ENCODE results near the gene SLC22A31.

SLC22A31 gene

GRCh38 chr16:89150981-89151380 lies 49.4 kb downstream of the SLC22A31 start:
- Mint-ChIP-seq H3K27ac (no peak overlapping the region), H3K36me3 (peaks cover 54% of the 10 kb centered on the region), H3K4me1 (no peaks in the 10 kb centered on the region), H3K9me3 (peaks cover 8% of the 10 kb centered on the region), H3K4me3 (no peak overlapping the region), H3K27me3 (no peaks in the 10 kb centered on the region)
- CTCF ChIA-PET: no interaction called here
- no peak for DNase-seq

- peaks cover 8% of the 10 kb centered on the region for H3K9me3 Mint-ChIP-seq
- no peaks in the 10 kb centered on the region for H3K4me1 Mint-ChIP-seq
- no peak overlapping the region for H3K4me3 Mint-ChIP-seq
- H3K27ac Mint-ChIP-seq: peak overlapping the region; percentile 42
- no peaks in the 10 kb centered on the region for H3K27me3 Mint-ChIP-seq
- DNase-seq: no peak
- H3K36me3 Mint-ChIP-seq: peaks cover 57% of the 10 kb centered on the region
- CTCF ChIA-PET: no interaction called here
These were observed 50.1 kb downstream of the SLC22A31 start for GRCh38 chr16:89150090-89150835.

- no peaks in the 10 kb centered on the region for H3K4me1 Mint-ChIP-seq
- no peak overlapping the region for H3K4me3 Mint-ChIP-seq
- H3K36me3 Mint-ChIP-seq: peaks cover 57% of the 10 kb centered on the region
- H3K27ac Mint-ChIP-seq: no peak overlapping the region
- H3K9me3 Mint-ChIP-seq: peaks cover 8% of the 10 kb centered on the region
- no peak for DNase-seq
- CTCF ChIA-PET: no interaction called here
- no peaks in the 10 kb centered on the region for H3K27me3 Mint-ChIP-seq
These were observed 51.0 kb downstream of the SLC22A31 start for GRCh38 chr16:89149386-89149785.

- no peak overlapping the region for H3K27ac Mint-ChIP-seq
- no peak overlapping the region for H3K4me3 Mint-ChIP-seq
- no peaks in the 10 kb centered on the region for H3K27me3 Mint-ChIP-seq
- CTCF ChIA-PET: no interaction called here
- H3K9me3 Mint-ChIP-seq: peaks cover 8% of the 10 kb centered on the region
- H3K36me3 Mint-ChIP-seq: peaks cover 57% of the 10 kb centered on the region
- H3K4me1 Mint-ChIP-seq: no peaks in the 10 kb centered on the region
- DNase-seq: no peak
These were observed 53.1 kb downstream of the SLC22A31 start for GRCh38 chr16:89147085-89147817.

- CTCF ChIA-PET: no interaction called here
- H3K4me1 Mint-ChIP-seq: no peaks in the 10 kb centered on the region
These were observed 53.9 kb downstream of the SLC22A31 start for GRCh38 chr16:89146211-89147005.

More at GRCh38 chr16:89146211-89147005, 53.9 kb downstream of the SLC22A31 start:
- H3K27ac Mint-ChIP-seq: no peak overlapping the region
- no peak for DNase-seq
- H3K36me3 Mint-ChIP-seq: peaks cover 53% of the 10 kb centered on the region
- no peaks in the 10 kb centered on the region for H3K27me3 Mint-ChIP-seq
- no peak overlapping the region for H3K4me3 Mint-ChIP-seq
- peaks cover 8% of the 10 kb centered on the region for H3K9me3 Mint-ChIP-seq
